Measurements from ENCODE around the gene DNM3.
A peak's percentile ranks its signal among the peaks of the same experiment; 100 is the strongest.

Gene DNM3

DNA sequence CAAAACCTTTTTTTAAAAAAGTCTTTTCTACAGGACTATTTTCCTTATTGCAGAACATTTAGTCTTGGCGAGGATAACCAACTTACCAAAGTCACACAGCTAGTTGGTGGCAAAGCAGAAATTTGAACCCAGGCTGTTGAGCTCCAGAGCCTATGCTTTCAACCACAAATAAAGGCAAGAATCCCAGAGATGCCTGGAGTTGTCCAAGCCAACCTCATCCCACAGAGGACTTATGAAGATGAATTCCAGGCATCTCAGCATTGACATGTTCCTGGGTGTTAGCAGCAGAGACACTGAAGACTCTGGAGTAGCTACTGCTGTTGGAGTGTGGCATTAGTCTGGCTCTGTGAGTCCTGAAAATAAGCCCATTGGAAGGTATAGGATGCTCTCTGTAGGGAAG is 291.5 kb downstream of the DNM3 start:
- H3K9ac ChIP-seq (ENCODE audit: low read length) = no peak overlapping the region
- H3K4me3 ChIP-seq (ENCODE audit: low read length) = no peak overlapping the region
- H3K4me1 ChIP-seq (ENCODE audit: control insufficient read depth, insufficient read depth, low read length) = no peaks in the 10 kb centered on the region
- no peaks in the 10 kb centered on the region for H3K9me3 ChIP-seq (ENCODE audit: control insufficient read depth, low read length)
- H3K27me3 ChIP-seq (ENCODE audit: control insufficient read depth, insufficient read depth, low read length) = no peaks in the 10 kb centered on the region
- H3K36me3 ChIP-seq (ENCODE audit: control insufficient read depth, insufficient read depth, low read length) = no peaks in the 10 kb centered on the region

DNA sequence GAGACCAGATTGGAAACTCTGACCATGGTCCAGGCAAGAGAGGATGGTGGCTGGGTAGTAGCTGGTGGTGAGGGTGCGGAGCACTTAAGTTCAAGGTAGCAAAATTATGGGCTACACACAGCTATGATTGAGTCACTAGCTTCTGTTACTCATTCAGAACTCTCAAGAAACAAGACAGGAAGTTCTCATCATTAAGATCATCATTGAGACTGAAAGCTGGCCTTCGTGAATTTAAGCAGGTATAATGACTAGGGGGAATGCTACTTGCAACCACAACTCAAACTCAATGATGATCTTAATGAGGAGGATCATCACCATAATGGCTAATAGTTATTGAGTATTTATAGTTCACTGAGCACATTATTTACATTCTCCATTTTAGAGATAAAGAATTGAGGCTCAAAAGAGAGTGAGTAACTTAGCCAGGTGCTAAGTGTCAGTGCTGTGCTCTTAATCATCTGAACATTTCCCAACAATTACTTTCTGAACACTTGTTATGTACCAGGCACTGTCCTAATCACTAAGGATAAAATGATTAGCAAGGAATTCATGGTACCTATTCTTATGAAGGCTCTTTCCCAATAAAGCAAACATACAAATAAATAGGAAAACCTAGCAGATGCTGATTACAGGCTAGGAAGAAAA is 292.9 kb downstream of the DNM3 start:
- H3K4me3 ChIP-seq (ENCODE audit: low read length) = no peak overlapping the region
- H3K27me3 ChIP-seq (ENCODE audit: control insufficient read depth, insufficient read depth, low read length) = no peaks in the 10 kb centered on the region
- H3K9me3 ChIP-seq (ENCODE audit: control insufficient read depth, low read length) = no peaks in the 10 kb centered on the region
- H3K36me3 ChIP-seq (ENCODE audit: control insufficient read depth, insufficient read depth, low read length) = no peaks in the 10 kb centered on the region
- H3K4me1 ChIP-seq (ENCODE audit: control insufficient read depth, insufficient read depth, low read length) = no peaks in the 10 kb centered on the region
- no peak overlapping the region for H3K9ac ChIP-seq (ENCODE audit: low read length)

DNA sequence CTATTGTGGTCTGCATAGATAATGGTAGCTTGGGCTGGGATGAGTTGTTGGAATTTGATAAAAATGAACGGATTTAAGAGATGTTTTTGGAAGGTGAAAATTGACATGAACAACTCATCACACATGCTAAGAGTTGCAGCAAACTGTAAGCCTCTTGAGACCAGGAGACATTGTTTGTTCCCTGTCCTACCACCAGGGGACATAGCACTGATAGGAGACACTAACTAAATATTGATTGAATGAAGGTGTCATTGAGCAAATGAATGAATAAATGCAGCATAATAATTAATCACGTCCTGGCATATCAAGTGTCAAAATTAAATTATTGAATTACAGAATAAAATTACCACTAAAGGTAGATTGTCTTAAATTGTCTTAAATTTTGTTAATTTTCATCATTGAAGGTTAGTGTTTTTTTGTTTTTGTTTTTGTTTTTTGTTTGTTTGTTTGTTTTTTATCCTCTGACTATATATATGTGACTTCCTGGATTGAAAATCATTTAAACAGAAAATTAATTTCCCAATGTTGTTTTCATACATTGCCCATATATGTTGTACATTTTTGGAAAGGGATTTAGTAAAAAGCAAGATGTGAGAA is 293.9 kb downstream of the DNM3 start:
- Histone ChIP-seq H3K36me3 (ENCODE audit: control insufficient read depth, insufficient read depth, low read length) (no peaks in the 10 kb centered on the region), H3K4me1 (ENCODE audit: control insufficient read depth, insufficient read depth, low read length) (no peaks in the 10 kb centered on the region), H3K9me3 (ENCODE audit: control insufficient read depth, low read length) (no peaks in the 10 kb centered on the region), H3K4me3 (ENCODE audit: low read length) (no peak overlapping the region), H3K9ac (ENCODE audit: low read length) (no peak overlapping the region), H3K27me3 (ENCODE audit: control insufficient read depth, insufficient read depth, low read length) (no peaks in the 10 kb centered on the region)

DNA sequence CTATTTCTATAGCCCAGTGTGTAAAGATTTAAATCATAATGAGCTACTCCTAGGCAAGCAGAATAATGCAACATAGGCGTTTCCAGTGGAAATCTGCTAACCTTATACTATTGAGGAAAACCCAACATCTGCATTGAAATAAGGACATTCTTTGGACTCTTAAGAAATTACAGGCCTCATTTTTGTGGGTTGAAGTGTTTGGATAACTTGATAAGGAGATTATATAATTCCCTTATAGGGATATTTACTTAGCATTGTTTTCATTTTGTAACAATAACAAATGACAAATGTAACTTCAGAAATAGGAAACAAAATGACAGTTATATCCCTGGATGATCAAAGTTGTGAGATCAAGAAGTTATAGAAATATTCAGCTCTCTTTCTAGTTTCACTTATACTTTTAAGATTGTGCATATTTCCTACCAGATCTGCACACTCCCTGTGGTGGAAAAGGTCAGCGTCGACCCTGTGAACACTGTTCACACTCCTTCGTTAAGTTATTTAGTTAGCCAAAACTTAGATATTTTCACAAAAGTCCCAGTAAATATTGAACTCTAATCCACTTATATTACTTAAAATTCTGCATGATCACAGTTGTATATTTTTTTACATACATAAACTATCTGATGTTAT is 294.8 kb downstream of the DNM3 start:
- no peaks in the 10 kb centered on the region for H3K4me1 ChIP-seq (ENCODE audit: control insufficient read depth, insufficient read depth, low read length)
- no peak overlapping the region for H3K4me3 ChIP-seq (ENCODE audit: low read length)
- H3K9me3 ChIP-seq (ENCODE audit: control insufficient read depth, low read length) = no peaks in the 10 kb centered on the region
- no peaks in the 10 kb centered on the region for H3K27me3 ChIP-seq (ENCODE audit: control insufficient read depth, insufficient read depth, low read length)
- no peak overlapping the region for H3K9ac ChIP-seq (ENCODE audit: low read length)
- H3K36me3 ChIP-seq (ENCODE audit: control insufficient read depth, insufficient read depth, low read length) = no peaks in the 10 kb centered on the region

DNA sequence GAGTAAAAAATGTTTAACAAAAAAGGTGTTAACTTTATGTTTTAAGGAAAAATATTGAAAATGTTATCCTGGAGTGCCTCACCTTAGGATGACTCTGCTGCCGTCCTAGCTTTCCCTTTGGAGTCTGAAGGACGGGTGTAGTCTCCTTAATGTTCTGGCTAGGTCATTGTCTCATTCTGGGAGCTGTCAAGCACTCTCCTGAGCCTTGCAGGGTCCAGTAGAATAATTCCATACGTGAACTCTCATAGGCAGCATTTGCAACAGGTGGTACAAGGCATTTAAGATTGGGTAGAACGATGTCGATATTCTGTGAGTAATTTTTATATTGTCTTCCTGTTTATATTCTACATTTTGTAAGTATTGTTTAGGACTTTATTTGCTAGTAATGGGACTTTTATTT is 295.6 kb downstream of the DNM3 start:
- no peak overlapping the region for H3K9ac ChIP-seq (ENCODE audit: low read length)
- no peak overlapping the region for H3K4me3 ChIP-seq (ENCODE audit: low read length)
- H3K9me3 ChIP-seq (ENCODE audit: control insufficient read depth, low read length) = no peaks in the 10 kb centered on the region
- no peaks in the 10 kb centered on the region for H3K27me3 ChIP-seq (ENCODE audit: control insufficient read depth, insufficient read depth, low read length)
- H3K36me3 ChIP-seq (ENCODE audit: control insufficient read depth, insufficient read depth, low read length) = no peaks in the 10 kb centered on the region
- H3K4me1 ChIP-seq (ENCODE audit: control insufficient read depth, insufficient read depth, low read length) = no peaks in the 10 kb centered on the region

DNA sequence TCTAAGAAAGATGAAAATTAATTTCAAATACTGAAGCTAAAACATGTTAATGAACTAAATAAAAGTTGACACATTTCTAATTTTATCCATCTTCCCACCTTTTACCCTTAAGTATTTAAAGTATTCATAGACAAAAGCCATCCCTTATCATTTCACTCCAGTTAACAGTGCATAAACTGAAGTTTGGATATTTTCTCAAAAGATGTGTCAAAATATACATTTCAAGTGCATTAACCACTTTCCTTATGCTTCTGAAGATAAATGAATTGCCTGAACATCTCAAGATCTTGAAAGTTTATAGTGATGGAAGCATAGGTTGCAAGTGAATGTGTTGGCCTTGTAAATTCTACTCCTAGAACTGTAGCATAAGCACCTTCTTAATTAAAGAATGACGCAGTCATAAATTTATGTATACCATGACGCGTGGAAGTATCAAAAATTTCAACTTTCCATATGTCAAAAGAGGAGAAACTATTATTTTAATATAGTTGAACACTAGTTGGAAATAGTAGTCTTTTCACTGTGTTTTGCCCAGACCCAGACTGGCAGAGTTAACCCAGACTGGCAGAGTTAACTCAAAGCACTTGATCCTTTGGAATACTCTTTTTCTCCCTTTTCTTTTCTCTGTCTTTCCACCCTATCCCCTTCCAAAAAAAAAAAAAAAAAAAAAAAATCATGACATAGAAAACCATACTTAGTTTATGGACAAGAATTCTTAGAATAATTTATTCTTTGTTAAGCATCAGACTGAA is 296.6 kb downstream of the DNM3 start:
- Histone ChIP-seq H3K36me3 (ENCODE audit: control insufficient read depth, insufficient read depth, low read length) (no peaks in the 10 kb centered on the region), H3K9me3 (ENCODE audit: control insufficient read depth, low read length) (no peaks in the 10 kb centered on the region), H3K4me3 (ENCODE audit: low read length) (no peak overlapping the region), H3K4me1 (ENCODE audit: control insufficient read depth, insufficient read depth, low read length) (no peaks in the 10 kb centered on the region), H3K27me3 (ENCODE audit: control insufficient read depth, insufficient read depth, low read length) (no peaks in the 10 kb centered on the region), H3K9ac (ENCODE audit: low read length) (no peak overlapping the region)

DNA sequence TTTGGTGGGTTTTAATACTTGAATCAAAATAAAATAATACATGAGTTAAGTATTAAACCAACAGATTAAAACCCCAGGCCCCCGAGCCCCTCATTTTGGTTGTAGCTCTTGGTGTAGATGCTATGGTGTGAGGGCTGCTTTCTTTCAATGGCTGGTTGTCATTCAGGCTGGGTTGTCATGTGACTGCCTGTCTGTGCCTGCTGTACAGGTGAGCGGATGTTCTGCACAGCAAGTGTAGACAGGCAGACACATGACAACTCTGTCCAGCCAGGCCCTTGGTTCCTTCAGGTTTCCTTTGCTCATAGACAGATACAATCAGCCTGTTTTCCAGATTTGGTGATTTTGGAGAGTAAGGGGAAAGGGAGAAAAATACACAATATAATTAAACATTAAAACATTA is 297.3 kb downstream of the DNM3 start:
- Histone ChIP-seq H3K27me3 (ENCODE audit: control insufficient read depth, insufficient read depth, low read length) (no peaks in the 10 kb centered on the region), H3K9ac (ENCODE audit: low read length) (no peak overlapping the region), H3K36me3 (ENCODE audit: control insufficient read depth, insufficient read depth, low read length) (no peaks in the 10 kb centered on the region), H3K4me1 (ENCODE audit: control insufficient read depth, insufficient read depth, low read length) (peaks cover 3% of the 10 kb centered on the region), H3K9me3 (ENCODE audit: control insufficient read depth, low read length) (no peaks in the 10 kb centered on the region), H3K4me3 (ENCODE audit: low read length) (no peak overlapping the region)

DNA sequence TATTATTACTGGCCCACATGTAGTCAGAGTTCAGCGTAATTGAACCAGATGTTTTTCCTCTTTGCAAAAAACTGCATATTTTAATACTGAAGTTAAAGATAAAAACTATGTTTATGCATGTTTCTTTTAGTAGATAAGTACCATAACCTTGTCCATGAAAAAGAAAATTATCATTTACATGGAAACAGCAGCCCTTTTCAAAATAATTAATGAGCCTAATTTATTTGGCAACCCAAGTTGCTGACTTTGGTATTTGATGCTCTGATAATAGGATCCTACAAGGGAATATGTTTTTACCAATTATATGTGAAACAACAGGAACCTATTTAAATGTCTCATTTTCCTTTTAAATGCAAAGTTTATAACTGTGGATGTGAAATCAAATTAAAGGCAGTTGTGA is 297.9 kb downstream of the DNM3 start:
- Histone ChIP-seq H3K9ac (ENCODE audit: low read length) (no peak overlapping the region), H3K36me3 (ENCODE audit: control insufficient read depth, insufficient read depth, low read length) (no peaks in the 10 kb centered on the region), H3K27me3 (ENCODE audit: control insufficient read depth, insufficient read depth, low read length) (no peaks in the 10 kb centered on the region), H3K9me3 (ENCODE audit: control insufficient read depth, low read length) (no peaks in the 10 kb centered on the region), H3K4me3 (ENCODE audit: low read length) (no peak overlapping the region), H3K4me1 (ENCODE audit: control insufficient read depth, insufficient read depth, low read length) (peaks cover 3% of the 10 kb centered on the region)

DNA sequence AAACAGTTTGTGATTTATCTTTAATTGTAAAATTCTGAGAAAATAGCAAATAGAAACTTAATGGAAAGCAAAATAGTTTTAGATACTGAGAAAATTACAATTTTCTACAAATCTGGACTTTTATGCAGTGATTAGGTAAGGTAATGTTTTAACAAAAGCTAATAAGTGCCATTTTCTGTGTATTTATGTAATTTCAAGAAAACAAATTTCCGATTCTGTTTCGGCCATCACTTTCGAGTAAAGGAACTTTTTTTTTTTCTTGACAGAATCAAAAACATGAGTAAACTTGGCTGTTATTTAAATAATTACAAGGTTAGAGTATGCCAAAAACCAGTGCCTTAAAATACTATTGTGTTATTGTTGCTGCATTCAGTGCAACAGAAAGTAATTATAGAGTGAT is 298.8 kb downstream of the DNM3 start:
- Histone ChIP-seq H3K9ac (ENCODE audit: low read length) (no peak overlapping the region), H3K4me1 (ENCODE audit: control insufficient read depth, insufficient read depth, low read length) (peaks cover 4% of the 10 kb centered on the region), H3K27me3 (ENCODE audit: control insufficient read depth, insufficient read depth, low read length) (no peaks in the 10 kb centered on the region), H3K4me3 (ENCODE audit: low read length) (no peak overlapping the region), H3K36me3 (ENCODE audit: control insufficient read depth, insufficient read depth, low read length) (no peaks in the 10 kb centered on the region), H3K9me3 (ENCODE audit: control insufficient read depth, low read length) (no peaks in the 10 kb centered on the region)

DNA sequence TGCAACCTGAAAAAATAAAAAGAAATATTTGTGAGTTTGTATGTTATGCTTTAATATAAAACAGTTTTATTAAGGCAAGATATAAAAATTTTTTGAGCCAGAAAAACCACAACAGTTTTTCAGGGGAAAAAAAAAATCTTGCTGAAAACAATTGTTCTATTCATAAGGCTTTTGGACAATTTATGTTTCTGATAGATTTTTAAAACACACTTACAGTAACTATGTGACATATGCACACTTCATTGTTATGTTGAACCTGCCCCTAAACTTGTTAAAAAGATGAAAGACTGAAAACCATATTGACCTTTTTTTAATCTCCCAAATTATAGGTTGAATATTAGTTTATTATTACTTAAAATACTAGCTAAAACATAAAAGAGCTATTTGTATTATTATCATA is 299.3 kb downstream of the DNM3 start:
- Histone ChIP-seq H3K4me1 (ENCODE audit: control insufficient read depth, insufficient read depth, low read length) (peaks cover 10% of the 10 kb centered on the region), H3K27me3 (ENCODE audit: control insufficient read depth, insufficient read depth, low read length) (no peaks in the 10 kb centered on the region), H3K4me3 (ENCODE audit: low read length) (no peak overlapping the region), H3K9ac (ENCODE audit: low read length) (peak overlapping the region; percentile 32), H3K36me3 (ENCODE audit: control insufficient read depth, insufficient read depth, low read length) (no peaks in the 10 kb centered on the region), H3K9me3 (ENCODE audit: control insufficient read depth, low read length) (no peaks in the 10 kb centered on the region)

DNA sequence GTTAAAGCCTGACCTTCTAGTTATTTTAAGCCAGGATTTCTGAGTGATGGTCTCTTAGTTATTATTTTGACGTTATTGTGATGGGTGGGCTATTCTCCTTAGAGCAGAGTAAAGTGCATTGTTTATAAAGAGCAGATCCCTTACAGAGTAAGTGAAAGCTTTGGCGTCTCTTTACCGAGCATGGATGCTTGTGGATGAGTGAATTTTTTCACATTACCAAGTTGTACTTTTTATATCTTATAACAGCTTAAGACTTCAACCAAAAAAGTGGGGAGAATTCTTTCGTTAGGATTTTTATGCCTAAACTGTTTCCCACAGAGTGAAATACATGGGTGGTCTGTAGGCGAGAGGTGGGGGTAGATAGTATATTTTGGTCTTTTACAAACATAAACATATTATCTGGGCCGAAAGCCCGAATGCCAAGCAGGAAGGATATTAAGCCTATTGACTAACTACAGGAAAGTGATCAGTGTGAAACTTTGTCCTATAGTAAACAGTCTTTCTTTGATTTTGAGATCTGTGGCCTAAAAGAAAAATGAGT is 300.1 kb downstream of the DNM3 start:
- H3K4me1 ChIP-seq (ENCODE audit: control insufficient read depth, insufficient read depth, low read length) = peaks cover 10% of the 10 kb centered on the region
- peak overlapping the region; percentile 32 for H3K9ac ChIP-seq (ENCODE audit: low read length)
- no peaks in the 10 kb centered on the region for H3K9me3 ChIP-seq (ENCODE audit: control insufficient read depth, low read length)
- H3K4me3 ChIP-seq (ENCODE audit: low read length) = no peak overlapping the region
- no peaks in the 10 kb centered on the region for H3K27me3 ChIP-seq (ENCODE audit: control insufficient read depth, insufficient read depth, low read length)
- no peaks in the 10 kb centered on the region for H3K36me3 ChIP-seq (ENCODE audit: control insufficient read depth, insufficient read depth, low read length)

DNA sequence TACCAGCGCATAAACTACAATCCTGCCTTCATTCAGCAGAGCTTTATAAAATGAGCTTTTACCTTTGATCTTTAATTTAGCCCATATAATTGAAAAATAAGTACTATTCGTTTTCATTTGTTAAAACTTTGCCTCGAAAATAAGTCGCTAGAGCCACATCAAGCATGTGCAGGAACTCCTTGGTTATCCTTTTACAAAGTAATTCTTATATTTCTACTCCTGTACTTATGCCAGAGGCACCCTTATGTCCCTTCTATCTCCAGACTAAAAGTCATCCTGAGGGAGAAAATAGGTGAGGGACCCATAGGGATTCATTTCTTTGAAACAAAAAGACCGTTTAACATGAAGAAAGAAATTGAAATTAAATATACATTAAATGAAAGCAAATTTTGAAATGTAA is 301.0 kb downstream of the DNM3 start:
- Histone ChIP-seq H3K4me1 (ENCODE audit: control insufficient read depth, insufficient read depth, low read length) (peaks cover 10% of the 10 kb centered on the region), H3K4me3 (ENCODE audit: low read length) (no peak overlapping the region), H3K36me3 (ENCODE audit: control insufficient read depth, insufficient read depth, low read length) (no peaks in the 10 kb centered on the region), H3K27me3 (ENCODE audit: control insufficient read depth, insufficient read depth, low read length) (no peaks in the 10 kb centered on the region), H3K9ac (ENCODE audit: low read length) (no peak overlapping the region), H3K9me3 (ENCODE audit: control insufficient read depth, low read length) (no peaks in the 10 kb centered on the region)

Data from mucosa of stomach (tissue), 1 donor.